H1 (cell line): ENCODE results near the gene FYB2. TPM values are rescaled to one million over a fixed set of nuclear protein-coding genes. Genes with fewer than 3 reads are reported as not detected.

Source experiments
- CTBP2 ChIP-seq: IDR thresholded peaks from 2 replicates; pipeline ENCODE4 v1.7.0; 2011; ENCODE audit warnings: borderline replicate concordance, mild to moderate bottlenecking, moderate library complexity, mixed read lengths, low read length; ENCODE audit not compliant: insufficient read depth, insufficient read length
- TAF7 ChIP-seq: optimal IDR thresholded peaks from 2 replicates; pipeline ENCODE3; 2011; ENCODE audit warnings: low read depth, mild to moderate bottlenecking, inconsistent platforms, low read length, moderate library complexity, borderline replicate concordance
- YY1 ChIP-seq: IDR thresholded peaks from 2 replicates; pipeline ENCODE4 v1.6.1; 2011; ENCODE audit warnings: low read depth, mild to moderate bottlenecking, low read length
- polyA plus RNA-seq, 7 experiments: library from polyadenylated mRNA; depleted of rRNA in 3 of 7; stranded (reverse) in 5 of 7; unstranded in 2 of 7; fragments of >200 nt in 5 of 7; fragments of 200-250 nt in 2 of 7; gene quantifications; 1 replicate in 5 of 7; 2 replicates in 1 of 7; 4 replicates in 1 of 7; pipeline versions ENCODE4 v1.2.1 to v1.2.3, GENCODE V29; 2011 to 2013; ENCODE audit warnings: missing spikeins in 2 of 7, mixed read lengths in 2 of 7
- total RNA-seq: library from RNA; stranded (reverse); fragmentation: NEBNext Ultra II Directional; extraction: Animal tissue kit (Norgen Biotek cat#: 25700); gene quantifications from 2 replicates; pipeline ENCODE4 v1.2.1, GENCODE V29; 2021
- TF ChIP-seq, protein P1 (sequence below), 3 experiments: IDR thresholded peaks; 1 replicate in 2 of 3; 2 replicates in 1 of 3; pipeline versions ENCODE4 v1.5.1 to v1.6.1; 2011; ENCODE audit warnings: low read length in 3 of 3, mild to moderate bottlenecking in 3 of 3, inconsistent platforms in 2 of 3, low read depth in 1 of 3, moderate library complexity in 1 of 3; ENCODE audit not compliant: insufficient read depth in 1 of 3; ENCODE audit errors: control extremely low read depth in 1 of 3

The FYB2 gene
- total and polyA plus RNA-seq, 2 of the 8 experiments (the other 6 are each of a cell fraction or from before 2014, with no cell fraction given) = 0.11 to 0.17 TPM

GRCh38 chr1:56819387-56819899 lies at the start of gene FYB2 (continued):
- TF ChIP-seq, protein P1, sequence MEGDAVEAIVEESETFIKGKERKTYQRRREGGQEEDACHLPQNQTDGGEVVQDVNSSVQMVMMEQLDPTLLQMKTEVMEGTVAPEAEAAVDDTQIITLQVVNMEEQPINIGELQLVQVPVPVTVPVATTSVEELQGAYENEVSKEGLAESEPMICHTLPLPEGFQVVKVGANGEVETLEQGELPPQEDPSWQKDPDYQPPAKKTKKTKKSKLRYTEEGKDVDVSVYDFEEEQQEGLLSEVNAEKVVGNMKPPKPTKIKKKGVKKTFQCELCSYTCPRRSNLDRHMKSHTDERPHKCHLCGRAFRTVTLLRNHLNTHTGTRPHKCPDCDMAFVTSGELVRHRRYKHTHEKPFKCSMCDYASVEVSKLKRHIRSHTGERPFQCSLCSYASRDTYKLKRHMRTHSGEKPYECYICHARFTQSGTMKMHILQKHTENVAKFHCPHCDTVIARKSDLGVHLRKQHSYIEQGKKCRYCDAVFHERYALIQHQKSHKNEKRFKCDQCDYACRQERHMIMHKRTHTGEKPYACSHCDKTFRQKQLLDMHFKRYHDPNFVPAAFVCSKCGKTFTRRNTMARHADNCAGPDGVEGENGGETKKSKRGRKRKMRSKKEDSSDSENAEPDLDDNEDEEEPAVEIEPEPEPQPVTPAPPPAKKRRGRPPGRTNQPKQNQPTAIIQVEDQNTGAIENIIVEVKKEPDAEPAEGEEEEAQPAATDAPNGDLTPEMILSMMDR (IDR thresholded peaks at IDR 0.05; ENCODE audit: control extremely low read depth in 1 of 3, insufficient read depth in 1 of 3, low read depth in 1 of 3, low read length in 3 of 3) = peak in 2 of 3 experiments; percentile 1 to 26; a peak in 2 of 4 replicates
- TF ChIP-seq TAF7 (no peak), YY1 (peak; percentile 70), CTBP2 (no peak)
